ENCODE data around the gene RABGAP1L.

Gene RABGAP1L

DNA sequence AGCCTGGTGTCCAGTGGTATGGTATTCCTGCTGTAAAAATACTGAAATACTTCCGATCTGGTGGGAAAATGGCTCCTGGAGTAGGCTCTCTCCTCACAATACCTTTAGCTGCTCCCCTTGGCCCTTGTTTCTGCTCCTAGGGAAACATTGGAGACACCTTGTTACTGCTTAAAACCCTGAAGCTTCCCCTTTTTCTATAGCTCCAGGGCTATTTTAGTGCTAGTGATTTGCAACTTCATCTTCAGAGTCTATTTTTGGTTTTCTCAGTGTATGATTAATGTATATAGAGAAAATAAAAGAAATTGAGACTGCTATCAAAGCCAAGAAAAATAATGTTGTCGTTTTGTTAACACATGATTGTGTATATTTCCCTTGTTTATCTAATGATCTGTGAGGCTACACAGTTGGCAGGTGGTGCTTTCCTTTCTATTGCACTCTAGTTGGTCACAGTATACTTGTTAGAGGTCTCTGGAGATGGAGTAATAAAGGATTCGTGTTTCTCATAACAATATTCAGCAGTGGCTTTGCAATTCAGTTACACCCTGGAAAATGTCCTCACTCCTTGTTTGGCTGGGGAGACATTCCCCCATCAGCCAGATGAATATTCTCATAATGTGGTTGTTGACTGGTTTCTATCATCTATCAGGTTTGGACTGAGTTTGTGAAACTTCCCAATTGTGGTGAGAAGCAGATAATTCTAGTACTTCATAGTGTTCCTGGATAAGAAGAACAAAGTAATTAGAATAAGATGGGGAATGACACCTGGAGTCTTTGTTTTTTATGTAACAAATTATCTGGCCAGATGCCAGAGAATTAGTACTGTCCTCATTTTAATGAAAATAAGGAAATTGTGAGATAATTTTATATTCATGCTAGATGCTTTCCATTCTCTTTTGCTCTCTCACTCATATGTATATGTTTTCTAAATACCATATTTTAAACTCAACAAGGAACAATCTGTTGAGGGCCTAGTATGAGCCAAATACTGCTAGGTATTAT, 795.6 kb downstream of the RABGAP1L start:
- DNase-seq = peak; percentile 89

DNA sequence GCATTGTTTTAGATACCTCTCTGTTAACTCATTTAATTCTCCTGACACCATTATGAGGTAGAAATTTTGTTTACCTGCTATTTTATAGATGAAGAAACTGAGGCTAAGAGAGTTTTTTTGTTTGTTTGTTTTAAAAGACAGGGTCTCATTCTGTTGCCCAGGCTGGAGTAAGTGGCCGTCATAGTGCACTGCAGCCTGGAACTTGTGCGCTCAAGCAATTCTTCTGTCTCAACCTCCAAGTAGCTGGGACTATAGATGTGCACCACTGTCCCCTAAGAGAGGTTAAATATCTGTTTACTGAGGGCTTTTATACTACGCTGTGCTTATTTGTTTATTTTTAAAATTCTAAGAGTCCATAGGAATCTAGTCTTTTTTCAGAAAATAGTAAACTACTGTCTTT, 796.8 kb downstream of the RABGAP1L start:
- no peak for DNase-seq

DNA sequence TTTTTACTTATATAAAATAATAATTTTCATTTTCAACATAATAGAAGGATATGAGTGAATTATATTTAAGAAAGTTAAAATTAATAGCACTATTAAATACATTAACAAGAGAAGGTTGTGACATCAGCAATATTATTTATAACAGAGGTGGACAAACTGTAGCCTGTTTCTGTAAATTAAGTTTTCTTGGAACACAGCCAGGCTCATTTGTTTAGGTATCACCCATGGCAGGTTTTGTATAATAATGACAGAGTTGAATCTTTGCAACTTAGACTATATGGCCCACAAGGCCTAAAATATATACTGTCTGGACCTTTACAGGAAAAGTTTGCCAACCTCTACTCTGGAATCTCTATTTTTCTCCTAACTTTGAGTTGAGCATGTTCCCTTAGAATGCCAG, 797.7 kb downstream of the RABGAP1L start:
- peak; percentile 21 for DNase-seq

DNA sequence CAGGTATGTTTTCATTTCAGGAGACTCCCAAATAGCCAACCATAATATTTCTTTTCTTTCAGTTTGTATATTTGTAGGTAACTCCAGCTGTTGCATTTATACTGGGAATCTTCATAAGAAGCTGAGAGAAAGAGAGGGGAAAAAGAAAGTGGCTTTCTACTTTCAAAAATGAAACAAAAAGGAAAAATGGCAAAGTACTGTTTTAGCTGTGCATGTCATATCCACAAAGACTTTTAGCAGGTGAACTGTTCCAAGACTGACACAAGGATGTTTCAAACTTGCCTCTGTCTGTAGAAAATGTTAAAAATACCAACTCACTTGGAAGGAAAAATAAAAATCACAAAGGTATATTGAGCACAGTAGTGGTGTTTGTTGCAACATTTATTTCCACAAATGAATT, 798.5 kb downstream of the RABGAP1L start:
- no peak for DNase-seq

DNA sequence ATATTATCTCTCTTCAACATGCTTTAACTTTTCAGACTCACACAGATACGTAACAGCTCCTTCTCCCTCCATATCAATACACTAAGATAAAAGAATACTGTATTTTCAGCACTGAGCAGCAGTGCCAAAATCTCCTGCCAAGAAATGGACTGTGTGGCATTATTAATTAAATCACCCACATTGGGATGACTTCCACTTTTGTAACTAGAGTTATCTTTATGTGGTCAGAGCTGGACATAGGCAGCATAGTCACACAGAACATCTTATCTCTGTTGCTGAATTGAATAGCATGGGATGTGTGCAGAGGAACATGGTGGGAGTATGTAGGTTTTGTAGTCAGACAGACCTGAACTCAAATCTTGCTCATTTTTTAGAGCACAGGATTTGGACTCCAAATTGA, 799.1 kb downstream of the RABGAP1L start:
- DNase-seq = no peak

DNA sequence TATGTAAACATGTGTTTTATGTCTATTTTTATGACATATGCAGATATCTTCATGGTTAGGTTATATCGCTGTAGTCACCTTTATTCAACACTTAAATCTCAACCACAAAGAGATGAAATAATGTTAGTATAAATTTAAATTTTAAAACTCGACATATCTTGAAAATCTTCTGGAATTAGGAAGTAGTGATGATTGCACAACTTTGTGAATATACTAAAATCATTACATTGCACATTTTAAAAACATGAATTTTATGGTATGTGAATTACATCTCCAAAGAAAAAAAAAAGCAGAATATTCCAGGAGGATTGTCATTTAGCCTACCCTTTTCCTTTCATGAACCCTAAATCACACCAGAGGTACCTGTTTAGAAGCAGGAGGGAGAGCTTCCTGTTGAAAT, 801.0 kb downstream of the RABGAP1L start:
- no peak for DNase-seq

DNA sequence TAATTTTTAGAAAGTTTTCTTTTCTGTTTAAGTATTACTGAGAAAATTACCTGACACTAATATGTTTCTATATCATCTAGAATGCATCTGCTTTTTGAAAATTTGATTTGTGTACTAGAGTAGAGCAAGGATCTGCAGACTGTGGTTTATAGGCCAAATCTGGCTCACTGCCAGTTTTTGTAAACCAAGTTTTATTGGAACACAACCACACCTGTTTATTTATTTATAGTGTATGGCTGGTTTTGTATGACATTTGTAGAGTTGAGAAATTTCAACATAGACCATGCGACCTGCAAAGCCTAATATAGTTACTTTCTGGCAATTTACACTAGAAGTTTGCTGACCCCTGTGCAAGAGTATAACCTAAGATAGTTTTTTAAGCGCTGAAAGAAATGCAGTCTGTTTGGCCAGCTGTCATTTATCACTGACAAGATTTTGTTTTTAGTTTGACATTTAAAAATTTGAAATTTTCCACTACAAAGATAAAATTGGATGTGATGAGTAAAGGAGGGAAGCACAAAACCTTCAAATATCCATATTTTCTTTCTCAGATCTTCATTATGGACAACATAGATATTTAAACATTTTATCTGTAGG, 804.3 kb downstream of the RABGAP1L start:
- DNase-seq = peak; percentile 47

DNA sequence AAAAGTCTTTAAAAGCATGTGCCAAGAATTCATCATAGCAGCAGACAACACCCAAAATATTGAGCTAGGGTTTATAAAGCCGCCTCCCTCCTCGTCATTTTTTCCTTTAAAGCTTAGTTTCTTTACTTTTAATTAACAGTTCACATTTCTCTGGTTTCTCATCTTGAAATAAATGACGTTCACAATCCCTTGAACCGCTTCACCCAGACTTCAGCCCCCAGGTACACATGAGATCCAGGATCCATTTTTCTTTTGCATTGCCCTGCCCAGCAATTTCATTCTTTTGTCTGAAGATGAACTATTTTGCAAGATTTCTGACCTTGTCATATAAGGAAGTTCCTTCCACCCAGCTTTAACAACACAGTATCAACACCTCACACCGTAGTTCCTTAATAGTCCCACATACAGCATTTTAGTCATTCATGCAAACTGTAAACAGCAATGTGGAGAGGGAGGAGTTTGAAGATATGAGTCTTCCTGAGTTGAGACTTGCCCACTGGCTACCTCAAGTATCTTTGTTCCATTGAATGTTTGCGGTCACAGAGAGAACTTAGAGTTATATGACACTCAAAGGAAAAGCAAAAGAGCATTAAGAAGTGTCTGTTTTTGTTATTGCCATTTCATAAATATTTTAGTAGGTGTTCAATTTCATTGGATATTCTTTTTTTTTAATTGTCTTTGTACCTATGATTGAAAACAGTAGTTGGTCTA, 805.1 kb downstream of the RABGAP1L start:
- no peak for DNase-seq

DNA sequence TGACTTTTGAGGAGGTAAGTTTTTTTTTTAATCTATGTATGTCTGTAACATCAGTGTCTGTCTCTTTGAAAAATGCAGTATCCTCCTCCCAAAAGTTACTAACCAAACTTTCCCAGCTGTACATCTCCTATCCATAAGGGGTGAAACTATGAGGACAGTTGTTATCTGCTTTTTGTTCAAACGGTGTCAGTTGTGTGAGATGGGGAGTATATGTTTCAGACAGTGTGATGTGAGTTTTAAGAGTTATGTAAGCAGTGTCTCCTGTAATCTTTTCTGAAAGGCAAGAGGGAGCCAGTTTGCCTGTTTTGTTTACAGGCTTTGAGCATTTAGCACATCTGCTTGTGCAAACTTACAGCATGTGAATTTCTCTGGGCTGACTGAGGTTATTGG, 805.6 kb downstream of the RABGAP1L start:
- no peak for DNase-seq

DNA sequence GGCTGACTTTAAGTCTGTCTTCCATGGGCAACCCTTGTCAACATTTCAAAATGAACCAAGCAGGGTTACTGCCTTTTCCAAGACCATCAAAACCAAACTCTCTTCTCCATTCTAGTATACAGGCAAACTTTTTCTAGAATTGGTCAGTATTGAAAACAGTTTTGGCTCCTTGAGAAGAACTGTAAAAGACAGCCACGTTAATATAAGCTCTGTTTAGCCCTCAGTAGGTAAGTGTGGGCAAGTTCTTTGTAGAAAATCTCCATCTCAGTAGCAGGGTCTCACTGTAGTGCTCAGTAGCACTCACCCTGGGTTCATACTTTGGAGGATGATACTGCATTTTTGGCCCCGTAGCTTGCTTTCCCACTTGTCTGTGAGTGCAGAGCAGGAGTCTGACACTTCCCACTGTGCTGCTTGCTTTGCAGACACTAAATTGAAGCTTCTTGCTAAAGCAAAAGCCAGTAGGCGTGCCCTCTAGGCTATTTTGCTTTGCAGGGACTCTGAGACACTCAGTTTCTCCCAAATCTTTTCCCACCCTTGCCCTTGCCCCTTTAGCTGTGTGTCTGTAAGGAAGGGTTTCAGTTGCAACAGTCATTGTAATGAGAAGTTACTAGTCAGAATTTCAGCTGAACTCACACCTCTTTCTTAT, 806.2 kb downstream of the RABGAP1L start:
- no peak for DNase-seq

DNA sequence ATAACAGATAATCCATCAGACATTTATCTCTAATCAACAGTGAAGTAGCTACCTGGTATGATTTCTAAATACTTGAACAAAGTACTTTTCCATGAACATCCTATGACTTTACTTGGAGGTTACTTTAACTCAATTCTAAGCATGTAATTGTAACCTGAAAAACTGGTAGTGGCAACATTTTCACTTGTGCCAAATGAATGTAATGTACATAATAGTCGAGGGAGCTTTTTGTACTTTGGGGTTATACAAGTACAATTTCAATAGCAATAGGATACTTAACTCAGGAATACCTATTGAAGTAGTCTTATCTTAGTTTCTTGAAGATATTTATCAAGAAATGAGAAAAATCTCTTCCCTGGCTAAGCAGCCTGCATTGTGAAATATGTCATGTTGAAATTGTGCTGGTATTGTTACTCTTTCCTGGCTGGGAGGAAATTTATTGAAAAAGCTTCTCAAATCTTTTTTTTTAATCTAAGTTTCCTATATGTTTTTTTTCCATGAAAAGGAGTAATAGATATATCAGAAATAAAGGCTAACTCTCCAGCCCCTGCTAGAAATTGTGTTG, 806.8 kb downstream of the RABGAP1L start:
- DNase-seq = no peak

DNA sequence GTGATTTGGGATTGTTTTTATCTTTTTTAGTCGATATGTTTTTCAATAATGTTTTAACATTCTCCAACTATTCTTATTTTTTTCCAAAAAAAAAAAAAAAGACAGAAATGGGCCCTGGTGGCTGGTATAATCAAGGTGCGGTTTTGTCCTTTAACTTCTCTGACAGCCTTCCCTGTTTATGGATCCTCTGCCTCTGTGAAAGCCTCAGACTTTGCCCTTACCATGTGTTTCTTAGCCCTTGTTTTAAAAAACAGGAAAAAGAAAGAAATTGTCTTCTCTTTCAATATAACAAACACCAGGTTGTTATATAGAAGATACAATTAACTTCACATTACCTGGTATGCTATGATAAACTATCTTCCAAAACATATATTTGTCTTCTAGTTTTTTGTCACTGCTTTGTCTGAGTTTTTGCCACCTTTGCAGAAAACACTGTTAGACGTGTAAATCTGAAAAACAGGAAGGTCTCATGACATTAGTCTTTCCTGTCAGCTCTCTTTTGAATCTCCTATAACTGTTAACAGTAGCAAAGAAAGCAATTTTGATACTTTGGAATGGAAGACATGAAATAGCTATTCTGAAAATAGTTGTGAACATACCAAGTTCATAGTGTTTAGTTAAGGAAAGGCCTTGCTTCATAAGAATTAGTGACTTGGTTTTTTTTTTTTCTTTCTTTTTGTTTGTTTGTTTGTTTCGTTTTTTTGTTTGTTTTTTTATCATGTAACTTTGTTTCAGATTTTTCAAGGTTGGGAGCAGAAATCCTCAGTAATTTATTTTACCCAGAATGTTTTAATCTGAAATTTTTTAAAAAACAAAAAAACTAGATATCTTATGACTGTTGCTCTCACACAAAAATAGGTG, 808.8 kb downstream of the RABGAP1L start:
- DNase-seq = no peak

DNA sequence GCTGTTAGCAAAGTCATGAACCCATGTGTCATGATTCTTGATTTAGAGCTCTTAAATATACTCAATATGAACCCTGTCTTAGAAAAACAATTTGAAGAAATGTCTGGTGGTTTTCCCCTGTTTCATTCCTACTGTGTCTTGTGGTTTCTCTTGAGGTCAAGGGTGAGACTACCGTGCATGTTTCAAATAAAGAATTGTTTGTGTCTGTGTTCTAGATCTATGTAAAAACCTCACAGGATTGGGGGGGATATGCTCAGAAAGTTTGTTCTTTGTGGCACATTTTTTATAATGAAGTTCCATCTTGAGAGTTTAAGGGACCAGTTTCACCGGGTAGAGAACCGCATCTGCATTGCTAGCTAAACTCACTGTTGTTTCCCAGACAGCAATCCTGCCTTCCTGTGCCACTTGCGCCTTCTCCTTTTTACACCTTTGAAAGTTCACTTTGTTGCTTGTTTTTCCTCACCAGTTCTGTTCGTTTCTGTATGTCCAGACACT, 809.5 kb downstream of the RABGAP1L start:
- no peak for DNase-seq

DNA sequence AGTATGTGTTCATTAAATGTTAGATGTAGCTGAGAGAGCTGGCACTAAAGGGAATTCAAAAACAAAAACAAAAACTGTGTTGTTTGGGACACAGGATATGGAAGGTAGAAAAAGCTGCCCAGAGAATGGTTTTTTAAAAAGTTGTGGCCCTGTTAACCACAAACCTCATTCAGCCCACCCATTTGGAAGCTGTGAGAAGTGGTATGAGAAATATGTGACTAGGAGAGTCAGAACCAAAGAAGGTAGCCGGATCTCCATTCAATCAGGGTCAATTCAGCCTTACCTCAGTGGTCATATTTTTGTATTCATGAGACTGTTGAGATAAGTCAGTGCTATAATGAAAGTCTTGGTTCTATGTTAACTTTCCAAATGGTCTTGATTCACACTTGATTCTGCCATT, 810.7 kb downstream of the RABGAP1L start:
- no peak for DNase-seq

DNA sequence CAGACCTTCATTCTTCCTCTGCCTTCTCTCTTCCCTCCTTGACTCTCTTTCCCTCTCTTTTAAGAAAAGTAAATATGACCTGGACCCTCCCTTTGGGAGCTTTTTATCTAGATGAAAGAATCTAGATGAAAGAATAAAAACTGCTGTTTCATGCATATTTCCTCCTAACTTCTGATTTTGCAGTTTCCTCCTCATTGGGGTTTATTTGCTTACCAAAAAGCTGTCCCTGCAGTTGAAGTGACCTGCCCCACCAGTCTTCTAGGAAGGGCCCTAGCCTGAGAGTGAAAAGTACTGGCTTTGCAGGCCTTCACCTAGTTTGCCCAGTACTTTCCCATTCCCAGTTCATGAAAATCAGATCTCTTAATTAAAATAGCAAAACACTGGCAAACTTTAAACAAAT, 812.1 kb downstream of the RABGAP1L start:
- no peak for DNase-seq

DNA sequence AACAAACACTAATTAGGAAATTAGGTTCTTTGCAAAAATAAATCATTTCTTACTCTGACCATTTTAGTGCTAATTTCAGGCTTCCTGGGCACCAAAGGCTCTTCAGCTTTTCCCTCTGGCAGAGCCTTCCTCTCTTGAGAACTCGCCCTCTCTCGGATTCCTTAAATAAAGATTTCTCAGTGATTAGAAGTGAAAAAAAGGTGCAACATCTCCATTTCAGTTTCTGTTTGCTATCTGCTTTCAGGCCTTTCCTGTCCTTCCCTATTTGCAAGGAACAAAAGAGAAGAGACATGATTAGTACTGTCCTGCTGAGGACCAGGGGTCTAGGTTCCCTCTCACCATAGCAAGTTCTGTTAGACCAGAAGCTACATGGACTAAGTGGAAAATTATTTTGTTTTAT, 812.6 kb downstream of the RABGAP1L start:
- DNase-seq = no peak

DNA sequence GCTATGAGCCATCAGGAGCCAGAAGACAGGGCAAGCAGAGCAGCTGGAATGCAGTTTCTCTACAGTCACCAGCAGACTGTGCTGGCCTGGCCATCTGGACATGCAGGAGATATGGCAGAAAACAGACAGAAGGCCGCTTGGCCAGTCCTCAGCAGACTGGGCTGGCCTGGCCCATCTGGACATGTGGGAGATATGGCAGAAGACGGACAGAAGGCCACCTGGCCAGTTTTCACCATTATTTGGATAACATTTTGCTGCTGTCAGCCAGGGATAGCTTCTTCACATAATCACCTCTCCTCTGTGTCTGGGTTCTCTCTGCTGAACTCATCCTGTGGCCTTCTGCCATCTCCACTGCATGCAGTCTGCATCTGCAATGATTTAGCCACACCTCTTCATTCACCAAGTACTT, 815.4 kb downstream of the RABGAP1L start:
- DNase-seq = no peak

DNA sequence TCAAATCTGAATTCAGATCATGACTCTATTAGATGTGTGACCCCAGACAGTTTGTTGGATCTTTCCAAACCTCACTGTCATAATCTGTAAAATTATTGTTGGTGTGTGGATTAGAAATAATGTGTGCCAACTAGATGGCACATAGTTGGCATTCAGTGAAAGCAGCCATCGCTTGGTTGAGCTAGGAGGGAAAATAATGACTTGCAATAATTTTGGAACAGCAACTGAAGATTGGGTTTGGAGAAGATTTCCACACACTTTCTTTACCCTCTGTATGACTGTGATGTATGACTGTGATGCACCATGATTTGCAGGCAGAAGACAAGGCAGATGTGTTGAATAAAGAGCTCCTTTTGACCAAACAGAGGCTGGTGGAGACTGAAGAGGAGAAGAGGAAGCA, 816.4 kb downstream of the RABGAP1L start:
- DNase-seq = no peak

DNA sequence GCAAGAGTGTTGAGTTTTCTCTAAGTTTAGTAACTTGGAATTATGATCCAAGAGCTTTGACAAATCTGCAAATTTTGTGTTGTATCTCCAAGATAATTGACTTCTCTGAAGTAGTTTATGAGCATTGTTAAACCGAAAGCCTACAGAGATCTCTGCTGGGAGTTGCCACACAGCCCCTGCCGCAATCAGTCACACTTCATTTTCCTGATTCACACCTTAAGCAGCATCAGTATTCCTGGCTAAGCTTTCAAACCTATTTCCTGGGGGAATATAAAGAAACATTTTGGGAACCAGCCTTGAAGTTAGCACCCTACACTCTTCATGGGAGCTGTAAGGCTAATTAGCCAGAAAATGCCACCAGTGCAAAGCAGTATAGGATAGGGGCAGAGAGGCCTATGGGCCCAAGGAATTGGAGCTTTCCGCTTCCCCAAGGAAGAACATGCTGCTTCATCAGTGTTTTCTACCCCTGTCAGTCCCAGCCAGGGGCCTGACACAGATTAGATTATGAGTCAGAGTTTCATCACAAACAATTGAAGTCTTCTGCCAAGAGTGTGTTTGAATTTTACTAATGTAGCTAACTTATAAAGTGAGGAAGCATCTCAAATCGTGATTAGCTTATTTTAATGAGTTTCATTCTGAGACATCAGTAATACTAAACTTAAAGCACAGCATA, 817.3 kb downstream of the RABGAP1L start:
- no peak for DNase-seq

DNA sequence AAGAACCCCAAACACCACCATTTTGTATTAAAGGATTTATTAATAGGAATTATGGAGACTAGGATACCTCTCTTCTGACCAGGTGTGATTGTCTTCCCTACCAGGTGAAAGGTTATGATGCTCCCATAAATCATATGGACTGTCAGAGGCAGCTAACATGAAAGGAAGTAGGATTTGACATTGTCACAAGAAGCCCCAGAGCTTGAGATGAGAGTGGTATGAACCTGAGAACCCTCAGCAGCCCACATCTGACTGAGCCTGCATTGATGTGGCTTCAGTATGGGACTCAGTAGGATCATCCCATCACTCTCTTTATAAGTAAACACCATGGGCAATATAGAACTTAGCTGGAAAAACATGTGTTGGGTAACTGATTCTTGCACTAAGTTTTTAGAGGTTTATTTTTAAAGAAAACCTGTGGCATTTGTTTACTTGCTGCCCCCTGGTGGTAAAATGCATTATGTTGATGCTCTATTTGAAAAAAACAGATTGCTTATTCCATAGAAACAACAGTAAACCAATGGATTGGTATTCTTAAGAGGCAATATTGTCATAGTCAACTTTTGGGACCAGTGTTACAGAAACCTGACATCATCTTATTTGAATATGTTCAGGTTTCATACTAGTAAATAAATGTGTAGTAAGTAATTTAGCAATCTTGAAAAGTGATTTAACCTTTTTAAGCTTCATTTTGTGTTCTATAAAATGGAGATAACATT, 823.8 kb downstream of the RABGAP1L start:
- peak; percentile 51 for DNase-seq
